Ramos (cell line): Measurements from ENCODE around the gene GLYR1.

Source experiments
- in situ Hi-C: fragments of 300-500 bp; cut with MboI; formaldehyde crosslinking; loops from one replicate; pipeline ENCODE4 v1.14.3; 2022; ENCODE audit warnings: low sequenced_read_pairs; ENCODE audit not compliant: unreplicated experiment

GLYR1 gene

DNA sequence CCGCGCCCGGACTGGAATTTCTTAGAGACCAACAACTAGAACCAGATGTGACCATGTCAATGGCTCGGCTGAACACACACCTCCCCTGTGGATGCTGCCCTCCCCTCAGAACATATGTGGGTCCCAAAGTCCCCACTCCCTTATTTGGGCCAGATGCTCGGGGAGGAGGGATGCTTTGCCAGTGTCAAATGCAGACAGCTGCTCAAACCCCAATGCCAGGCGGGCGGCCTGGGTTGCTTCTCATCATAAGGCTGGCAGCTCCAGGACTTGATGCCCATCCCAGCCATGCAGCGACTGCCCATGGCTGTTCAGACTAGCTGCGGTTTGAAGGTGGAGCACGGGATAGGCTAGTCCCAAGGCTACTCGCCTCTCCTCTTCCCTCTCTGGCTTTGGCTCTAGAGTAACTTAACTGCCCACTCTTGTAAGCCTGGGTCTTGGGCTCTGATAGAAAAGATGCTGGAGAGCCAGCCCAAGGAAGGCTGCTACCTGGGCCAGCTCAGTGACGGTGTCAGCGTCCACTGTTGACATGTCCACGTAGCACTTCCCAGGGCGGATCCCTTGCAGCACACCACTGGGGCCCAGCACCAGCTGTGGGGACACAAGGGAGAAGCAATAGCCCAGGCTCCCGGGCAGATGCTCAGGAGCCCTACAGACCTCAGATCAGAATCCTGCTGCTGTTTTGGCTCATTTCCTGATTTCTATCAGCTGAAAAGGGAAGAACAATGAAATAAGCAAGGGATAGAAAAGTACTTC lies 33.7 kb downstream of the GLYR1 start:
- in situ Hi-C loops = no loop called here

DNA sequence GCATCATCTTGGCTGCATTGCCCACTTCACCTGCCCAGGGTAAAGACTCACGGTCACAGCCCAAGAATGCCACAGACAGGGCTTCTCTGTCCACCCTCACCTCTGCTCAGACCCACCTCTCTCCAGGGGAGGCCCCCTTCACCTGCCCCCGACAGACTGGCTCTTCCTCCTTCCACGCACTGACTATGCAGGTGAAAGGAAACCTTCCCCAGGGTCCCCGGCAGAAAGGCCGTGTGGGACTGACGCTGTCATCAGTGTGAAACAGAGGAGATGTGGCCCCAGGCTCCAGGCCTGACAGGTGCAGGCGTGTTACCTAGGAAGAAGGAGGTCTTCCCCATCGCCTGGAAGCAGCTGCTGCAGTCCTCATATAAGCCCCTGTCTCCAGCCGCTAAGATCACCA lies 35.3 kb downstream of the GLYR1 start:
- in situ Hi-C loops = no loop called here

DNA sequence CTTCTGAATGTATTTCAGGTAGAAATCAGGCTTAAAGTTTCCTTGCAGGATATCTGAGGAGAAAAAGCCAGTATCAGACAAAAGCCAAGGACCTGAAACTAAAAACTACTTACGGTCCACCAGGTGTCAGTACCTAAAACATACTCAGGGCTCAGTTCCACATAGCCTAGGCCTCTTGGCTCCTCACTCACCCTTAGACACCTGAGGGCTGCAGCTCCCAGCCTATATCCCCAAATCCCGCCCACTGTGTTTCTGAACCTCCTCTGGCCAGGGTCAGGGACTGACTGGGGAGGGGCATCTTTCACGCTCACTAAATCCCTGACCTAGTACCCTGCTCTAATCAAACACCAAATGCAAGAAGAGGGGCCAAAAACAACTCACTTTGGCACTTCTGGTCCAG lies 35.8 kb downstream of the GLYR1 start:
- in situ Hi-C loops = no loop called here

DNA sequence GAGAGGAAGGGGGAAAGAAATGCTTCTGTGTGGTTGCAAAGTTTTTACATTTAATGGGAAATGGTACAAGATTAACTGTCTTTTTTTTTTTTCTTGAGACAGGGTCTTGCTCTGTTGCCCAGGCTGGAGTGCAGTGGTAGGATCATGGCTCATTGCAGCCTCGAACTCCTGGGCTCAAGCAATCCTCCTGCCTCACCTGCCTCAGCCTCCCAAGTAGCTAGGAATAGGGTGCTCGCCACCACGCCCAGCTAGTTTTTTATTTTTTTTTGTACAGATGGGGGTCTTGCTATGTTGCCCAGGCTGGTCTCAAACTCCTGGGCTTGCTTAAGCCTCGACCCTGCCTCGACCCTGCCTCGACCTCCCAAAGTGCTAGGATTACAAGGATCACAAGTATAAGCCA lies 40.8 kb downstream of the GLYR1 start:
- in situ Hi-C loops = no loop called here

DNA sequence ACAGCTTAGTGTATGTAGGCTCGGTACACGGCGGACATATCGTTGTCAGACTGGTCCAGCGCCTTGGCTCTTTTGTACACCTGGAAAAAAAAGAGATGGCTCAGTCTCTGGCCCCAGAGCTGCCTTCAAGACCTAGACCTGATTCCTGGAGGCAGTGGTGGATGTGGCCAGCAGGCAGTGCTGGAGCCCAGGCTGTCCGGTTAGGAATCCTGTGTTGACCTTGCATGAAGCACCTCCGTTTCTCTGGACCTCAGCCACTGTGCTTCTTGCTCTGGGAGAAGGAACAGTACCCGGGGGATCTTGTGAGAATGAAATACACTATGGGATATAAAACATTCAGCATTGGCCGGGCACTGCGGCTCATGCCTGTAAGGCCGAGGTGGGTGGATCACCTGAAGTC lies 41.9 kb downstream of the GLYR1 start:
- in situ Hi-C loops = no loop called here

DNA sequence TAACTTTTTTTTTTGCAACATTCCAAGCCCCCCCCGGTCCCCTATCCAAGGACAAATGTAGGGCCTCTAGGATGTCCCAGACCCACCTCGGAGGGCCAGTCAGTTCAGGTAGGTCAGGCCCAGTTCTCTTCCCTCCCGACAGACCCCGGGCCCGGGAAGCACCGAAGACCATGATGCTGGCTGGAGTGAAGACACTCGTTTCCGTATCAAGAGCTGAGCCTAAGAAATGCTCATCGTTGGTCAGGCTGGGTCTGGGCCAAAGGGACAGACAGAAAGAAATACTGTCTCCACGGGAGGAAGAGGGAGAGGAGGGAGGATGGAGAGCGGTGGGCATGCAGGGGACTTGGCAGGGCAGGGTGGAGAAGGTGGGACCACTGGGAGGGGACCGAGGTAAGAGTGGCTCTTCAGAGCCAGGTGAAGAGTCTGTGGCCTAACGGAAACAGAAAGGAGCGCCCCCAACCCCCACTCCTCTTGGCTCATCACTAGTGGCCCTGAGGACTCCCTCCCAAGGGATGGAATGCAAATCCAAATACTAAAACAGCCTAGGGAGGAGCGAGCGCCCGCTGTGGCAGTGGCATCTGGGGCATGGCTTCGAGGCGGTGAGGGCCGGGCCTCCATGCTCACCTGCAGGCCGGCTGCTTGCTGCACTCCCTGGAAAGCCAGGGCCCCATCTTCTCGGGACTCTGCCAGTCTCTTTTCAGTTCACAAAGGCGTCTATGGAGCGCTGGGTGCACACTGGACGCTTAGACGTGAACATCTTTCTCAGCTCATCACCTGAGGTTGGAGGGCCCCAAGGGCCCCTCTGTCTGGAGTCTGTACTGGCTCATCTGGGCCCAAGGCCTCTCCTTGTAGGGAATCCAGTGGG lies 43.0 kb downstream of the GLYR1 start:
- in situ Hi-C loops = no loop called here

DNA sequence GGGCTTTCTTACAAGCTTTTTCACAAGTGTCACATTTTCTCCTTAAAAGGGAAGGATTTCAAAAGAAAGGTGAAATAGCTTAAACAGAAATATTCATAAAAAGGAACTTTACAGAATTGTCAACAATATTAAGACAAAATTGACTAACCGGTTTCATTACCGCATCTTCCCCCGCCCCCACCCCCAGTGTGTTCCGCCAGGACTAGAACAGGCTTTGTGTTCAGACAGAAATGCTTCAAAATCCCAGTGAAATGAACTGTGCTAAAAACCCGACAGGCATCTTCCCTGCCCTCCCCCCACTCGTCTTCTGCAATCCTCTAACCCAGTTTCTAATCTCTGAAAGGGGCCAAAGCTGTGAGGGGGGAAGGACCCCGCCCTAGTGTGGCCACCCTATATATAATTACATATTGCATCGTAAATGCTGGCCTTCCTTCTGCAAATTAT lies 43.7 kb downstream of the GLYR1 start:
- in situ Hi-C loops = no loop called here

DNA sequence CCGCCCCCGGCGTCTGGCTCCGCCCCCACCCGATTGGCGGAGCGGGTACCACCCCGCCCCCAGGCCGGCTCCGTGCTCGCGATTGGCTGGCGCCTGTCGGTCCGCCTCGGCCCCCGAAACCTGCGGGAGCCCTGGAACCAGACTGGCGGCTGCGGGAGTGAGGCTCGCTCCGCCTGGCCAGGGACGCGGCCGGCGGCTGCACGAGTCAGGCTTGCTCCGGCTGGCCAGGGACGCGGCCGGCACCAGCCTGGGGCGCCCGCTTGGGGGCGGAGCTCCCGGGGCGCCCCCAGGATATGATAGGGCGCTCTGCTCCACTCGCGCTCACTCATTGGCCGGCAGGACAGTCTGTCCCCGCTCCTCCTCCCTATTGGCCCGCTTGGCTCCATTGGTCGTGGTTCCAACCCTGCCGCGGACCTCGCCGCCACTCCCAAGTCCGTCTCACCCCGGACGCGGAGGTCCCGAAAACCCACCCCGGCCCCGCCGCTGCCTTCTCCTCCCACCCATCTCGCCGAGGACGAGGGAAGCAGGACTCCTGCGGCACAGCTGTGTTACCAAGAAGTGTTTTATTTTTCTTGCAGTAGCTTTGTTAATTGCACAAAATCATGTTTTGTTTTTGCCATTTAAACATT lies 44.3 kb downstream of the GLYR1 start:
- in situ Hi-C loops = no loop called here

DNA sequence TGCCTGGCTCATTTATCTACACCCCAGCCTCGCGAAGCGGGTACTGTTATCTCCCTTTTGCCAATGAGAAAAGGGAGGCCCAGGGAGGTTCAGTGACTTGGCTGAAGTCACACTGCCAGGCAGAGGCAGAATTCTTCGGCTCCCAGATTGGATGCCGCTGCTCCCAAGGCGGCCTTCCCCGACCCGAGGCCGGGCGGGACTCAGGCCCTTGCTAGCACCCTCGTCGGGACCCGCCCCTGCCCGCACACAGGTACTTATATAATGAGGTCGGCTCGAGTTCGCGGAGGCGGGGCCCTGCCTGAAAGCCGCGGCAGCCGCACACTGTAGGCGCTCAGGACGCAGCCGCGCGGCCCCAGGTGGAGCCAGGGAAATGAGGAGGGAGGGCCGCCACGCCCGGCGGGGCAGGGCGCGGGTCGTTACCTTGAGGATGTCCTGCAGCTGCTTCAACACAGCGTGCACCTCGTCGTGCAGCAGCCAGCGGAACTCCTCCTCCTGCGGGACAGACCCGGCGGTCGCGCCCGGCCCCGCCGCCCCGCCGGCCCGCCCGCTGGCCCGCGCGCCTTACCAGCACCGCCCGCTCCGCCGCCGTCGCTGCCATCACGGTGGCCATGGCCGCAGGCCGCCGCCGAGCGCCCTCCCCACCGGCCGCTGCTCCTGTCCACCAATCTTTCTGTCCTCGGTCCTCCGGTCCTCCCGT lies 45.0 kb downstream of the GLYR1 start, which contains the start of gene ROGDI:
ROGDI (minus strand) TSS at position 672 of the 697 bp plus-strand sequence; CDS start at position 610, 62 bp downstream.
- in situ Hi-C loops = no loop called here

DNA sequence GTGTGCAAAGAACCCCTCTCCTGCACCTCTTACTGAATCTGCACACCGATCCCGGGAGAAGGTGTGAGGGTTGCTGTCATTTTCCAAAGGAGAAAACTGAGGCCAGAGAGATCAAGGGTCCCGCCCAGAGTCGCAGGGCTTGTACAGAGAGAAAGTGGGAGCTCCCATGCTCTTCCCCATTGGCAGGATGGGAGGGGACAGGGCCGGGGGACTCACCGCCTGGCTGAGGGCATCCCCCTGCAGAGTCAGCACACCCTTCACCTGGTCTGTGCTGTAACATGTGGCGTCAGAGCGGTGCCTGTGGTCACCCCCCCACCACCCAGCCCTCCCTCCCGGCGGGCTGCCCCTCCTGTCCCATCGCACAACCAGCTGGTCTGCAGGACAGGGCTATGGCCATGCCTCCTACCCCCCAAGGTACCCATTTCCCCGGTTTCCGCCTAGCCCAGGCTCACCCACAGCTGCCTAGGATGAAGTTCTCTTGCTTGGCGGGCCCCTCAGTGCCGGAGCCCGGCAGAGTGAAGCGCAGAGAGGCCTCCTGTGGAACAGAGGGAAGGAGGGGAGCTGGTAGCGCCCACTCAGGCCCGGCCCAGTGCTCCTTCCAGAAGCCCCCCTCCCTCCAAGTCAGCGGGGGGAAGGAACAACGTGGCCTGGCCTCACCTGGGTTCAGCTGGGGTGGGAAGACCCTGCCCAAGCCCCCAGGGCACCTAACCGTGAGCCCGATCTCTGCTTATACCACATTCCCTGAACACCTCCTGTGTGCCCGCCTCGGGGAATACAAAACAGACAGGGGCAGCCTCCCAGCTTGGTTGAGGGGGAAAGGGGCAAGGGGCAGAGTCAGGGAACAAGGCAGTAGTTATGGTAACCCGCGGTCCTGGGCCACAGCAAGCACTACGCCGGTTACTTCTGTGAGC lies 45.8 kb downstream of the GLYR1 start:
- in situ Hi-C loops = no loop called here

DNA sequence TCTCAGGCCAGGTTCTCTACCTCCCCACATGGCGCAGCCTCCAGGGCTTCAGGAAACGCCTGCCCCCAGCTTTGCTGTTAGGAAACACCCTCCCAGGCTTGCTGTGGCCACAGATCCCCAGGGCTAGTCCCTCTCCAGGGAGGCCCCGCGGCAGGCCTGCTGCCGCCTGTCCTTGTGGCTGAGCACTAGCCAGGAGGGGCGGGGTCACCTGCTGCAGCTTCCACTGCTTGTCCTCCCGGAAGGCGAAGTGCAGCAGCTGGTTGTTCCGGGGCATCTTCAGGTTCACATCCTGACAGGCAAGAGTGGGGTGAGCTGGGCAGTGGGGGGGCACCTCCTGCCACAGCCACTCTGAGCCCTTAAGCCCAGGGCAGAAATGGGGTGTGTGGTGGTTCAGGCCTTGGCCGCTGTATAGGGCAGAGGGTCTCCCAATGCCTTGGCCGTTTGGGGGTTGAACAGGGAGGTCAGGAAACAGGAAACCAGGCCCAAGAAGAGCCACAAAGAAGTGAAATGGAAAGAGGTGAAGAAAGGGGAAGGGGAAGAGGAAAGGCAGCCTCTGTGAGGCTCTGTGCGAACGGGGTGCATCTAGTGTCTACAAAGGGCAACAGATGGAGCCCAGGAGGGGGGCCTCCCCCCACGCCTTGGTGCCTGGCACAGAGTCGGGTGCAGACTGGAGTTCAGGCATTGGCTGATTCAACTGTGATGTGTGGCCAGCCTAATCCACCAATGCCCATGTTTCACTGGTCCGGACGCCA lies 46.6 kb downstream of the GLYR1 start:
- in situ Hi-C loops = no loop called here

DNA sequence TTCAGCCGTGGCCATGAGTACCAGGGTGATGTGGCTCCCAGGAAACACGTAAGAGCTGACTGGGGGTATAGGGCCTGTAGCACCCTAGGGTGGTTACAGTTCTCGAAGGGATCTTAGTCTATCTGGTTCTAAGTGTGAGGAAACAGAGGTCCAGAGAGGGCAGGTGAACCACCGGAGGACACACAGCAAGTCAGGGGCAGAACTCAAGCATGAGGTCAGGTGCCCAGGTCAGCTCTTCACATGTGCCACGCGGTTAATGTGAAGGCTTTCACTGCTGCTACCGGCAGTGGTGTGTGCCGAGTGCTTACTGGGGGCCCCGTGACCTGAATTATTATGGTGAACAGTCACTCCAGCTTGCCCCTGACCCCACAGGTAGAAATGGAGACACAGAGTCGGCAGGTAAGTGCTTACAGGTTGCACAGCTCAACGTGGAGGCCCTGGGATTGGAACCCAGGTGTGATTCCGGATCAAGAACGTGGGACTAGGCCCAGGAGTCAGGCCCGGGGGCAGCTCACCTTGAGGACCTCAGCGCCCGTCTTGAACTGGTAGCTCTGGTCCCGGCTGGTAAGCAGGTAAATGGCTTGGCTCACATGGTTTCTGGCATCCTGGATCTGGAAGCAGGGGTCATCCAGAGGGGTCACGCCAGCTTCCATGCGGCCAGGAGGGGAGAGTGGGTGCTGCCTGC lies 47.8 kb downstream of the GLYR1 start:
- in situ Hi-C loops = no loop called here

DNA sequence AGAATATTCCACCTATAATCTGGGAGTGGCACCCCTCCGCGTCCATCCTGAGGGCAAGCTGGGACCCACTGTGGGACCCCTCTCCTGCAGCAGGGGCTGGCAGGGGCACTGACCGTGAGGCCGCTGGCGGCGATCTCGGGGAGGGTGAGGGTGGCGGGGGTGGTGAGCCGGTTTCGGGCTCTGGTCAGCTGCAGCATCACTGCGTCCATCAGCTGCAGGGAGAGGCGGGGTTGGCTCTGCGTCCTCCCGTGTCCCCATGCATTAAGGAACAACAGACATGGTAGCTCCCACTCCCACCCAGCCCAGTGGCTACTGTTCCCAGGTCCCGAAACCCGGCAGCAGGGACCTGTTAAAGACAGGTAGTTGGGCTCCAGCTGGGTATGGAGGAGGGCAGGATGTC lies 48.6 kb downstream of the GLYR1 start:
- in situ Hi-C loops = no loop called here

DNA sequence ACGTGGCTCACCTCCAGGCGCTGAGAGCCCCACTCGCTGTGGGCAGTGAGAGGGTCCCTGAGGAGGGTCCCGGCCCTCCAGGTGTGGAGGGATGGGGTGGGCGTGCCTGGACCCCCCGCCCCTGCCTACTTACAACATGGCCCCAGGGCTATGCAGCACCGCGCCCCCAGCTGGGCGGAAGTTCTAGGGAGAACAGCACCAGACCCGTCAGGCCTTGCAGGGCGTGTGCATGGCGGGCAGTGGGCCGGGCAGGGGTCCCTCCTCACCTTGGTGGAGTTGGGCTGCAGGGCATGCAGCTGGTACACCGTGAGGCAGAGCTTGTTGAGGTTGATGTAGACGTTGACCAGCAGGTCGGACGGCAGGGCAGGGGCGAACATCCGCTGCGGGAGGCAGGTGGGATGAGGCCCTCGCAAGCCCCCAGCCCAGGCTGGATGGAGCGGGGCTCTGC lies 49.3 kb downstream of the GLYR1 start:
- in situ Hi-C loops = no loop called here

DNA sequence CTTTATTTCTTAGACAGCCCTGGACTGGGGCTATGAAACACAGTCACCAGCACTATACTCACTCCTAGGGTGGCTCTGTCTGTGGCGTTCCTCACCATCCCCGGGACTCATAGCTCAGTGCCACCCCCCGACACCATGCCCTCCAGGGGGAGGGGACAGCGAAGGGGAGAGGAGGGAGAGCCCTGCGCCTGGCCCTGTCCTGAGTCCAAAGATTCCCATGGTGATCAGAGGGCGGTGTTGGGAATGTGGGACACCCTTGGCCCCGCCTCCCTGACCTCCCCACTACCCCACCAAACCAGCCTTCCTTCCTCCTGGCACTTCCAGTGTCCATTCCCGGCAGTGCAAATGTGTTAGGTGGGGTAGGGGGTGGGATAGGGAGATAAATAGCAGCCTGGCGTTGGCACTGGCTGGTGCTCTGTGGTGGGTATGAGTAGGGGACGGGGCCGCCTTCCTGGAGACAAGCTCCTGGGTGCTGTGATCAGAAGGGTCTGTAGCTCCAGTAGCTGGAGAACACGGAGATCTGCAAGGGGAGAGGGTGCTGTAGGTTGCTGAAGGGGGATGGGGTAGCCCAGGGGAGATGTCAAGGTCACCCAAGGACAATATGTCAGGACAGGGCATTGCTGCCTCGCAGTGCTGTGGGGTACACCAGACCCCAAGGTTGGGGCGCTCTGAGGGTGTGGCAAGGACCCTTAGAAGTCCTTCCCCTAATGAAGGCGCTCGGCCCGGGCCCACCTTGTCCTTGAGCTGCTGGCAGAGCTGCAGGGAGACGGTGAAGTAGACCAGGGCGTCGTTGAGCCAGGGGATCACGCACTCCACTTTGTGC lies 49.9 kb downstream of the GLYR1 start:
- in situ Hi-C loops = no loop called here

DNA sequence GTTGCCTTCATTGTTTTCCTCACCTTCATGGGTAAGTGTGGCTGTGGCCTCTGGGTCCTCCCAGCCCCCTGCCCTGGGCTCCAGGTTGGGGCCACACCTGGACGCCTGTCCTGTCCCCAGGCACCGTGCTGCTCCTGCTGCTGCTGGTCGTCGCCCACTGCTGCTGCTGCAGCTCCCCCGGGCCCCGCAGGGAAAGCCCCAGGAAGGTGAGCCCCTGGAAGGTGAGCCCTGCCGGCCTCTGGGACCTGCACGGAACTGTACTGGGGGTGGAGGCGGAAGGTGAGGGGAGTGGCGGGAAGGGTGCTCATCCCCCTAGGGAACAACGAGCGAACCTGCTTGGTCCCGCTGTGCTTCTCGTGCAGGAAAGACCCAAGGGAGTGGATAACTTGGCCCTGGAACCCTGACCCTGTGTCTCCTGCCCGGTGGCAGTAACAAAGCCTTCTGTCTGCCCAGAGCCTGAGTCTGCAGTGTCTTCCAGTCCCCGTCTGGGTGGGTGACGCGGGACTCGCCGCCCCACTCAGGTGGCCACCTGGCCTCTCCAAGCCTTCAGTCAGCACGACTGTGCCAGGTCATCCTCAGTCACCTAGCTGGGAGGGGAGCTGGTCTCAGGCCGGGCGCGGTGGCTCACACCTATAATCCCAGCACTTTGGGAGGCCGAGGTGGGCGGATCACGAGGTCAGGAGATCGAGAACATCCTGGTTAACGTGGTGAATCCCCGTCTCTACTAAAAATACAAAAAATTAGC lies 51.1 kb downstream of the GLYR1 start:
- in situ Hi-C loops = no loop called here
